A673 (cell line): ENCODE results near the gene SERHL2.

Experiments
- CTCF ChIP-seq: fragments of 300-800, 200-600 bp; sonication (generic); conservative IDR thresholded peaks from 2 replicates; pipeline ENCODE4 v1.5.1; 2017; ENCODE audit warnings: low read depth, mild to moderate bottlenecking, antibody characterized with exemption, low read length, moderate library complexity, mixed read lengths
- EZH2 ChIP-seq: fragments of 200-600 bp; sonication (generic); IDR thresholded peaks from 2 replicates; pipeline ENCODE4 v1.6.1; 2017; ENCODE audit warnings: borderline replicate concordance, low read depth, mild to moderate bottlenecking, mixed read lengths, antibody characterized with exemption, low read length; ENCODE audit not compliant: poor library complexity, severe bottlenecking

- TF ChIP-seq CTCF (no peak), EZH2 (no peak)
Observed at GRCh38 chr22:42611051-42611450, 57.3 kb downstream of the SERHL2 start.
